ENCODE results near the gene PRDM10.
"Not testable (repeated sequence)": the region's sequence is repeated elsewhere in the genome, so short reads cannot be mapped to it uniquely, and the experiment has no call there.

DNA sequence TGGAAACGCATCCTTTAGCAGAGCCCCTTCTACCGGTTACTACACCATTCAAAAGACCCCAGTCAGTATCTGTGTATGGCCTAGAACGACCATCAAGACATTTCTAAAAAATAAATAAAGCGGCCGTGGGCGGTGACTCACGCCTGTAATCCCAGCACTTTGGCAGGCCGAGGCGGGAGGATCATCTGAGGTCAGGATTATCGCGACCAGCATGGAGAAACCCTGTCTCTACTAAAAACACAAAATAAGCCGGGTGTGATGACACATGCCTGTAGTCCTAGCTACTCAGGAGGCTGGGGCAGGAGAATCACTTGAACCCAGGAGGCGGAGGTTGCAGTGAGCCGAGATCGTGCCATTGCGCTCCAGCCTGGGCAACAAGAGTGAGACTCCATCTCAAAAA lies 134.0 kb downstream of the PRDM10 start:
- TF ChIP-seq, protein P1, sequence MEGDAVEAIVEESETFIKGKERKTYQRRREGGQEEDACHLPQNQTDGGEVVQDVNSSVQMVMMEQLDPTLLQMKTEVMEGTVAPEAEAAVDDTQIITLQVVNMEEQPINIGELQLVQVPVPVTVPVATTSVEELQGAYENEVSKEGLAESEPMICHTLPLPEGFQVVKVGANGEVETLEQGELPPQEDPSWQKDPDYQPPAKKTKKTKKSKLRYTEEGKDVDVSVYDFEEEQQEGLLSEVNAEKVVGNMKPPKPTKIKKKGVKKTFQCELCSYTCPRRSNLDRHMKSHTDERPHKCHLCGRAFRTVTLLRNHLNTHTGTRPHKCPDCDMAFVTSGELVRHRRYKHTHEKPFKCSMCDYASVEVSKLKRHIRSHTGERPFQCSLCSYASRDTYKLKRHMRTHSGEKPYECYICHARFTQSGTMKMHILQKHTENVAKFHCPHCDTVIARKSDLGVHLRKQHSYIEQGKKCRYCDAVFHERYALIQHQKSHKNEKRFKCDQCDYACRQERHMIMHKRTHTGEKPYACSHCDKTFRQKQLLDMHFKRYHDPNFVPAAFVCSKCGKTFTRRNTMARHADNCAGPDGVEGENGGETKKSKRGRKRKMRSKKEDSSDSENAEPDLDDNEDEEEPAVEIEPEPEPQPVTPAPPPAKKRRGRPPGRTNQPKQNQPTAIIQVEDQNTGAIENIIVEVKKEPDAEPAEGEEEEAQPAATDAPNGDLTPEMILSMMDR (IDR thresholded peaks at IDR 0.05; ENCODE audit: low read depth, low read length): peak; percentile 4
- TF ChIP-seq POLR2A (IDR thresholded peaks at IDR 0.05; ENCODE audit: extremely low read depth, insufficient read length): not testable (repeated sequence)

Data from NB4 (cell line).